Inflammatory macrophage treated with lipopolysaccharide for 1 hour (primary cell): Measurements from ENCODE around the gene ARF1.

Experiments used
- DNase-seq, 2 donors: peaks; one replicate each; pipeline ENCODE4 v3.0.0-alpha.2; 2020 to 2022

Gene ARF1

DNA sequence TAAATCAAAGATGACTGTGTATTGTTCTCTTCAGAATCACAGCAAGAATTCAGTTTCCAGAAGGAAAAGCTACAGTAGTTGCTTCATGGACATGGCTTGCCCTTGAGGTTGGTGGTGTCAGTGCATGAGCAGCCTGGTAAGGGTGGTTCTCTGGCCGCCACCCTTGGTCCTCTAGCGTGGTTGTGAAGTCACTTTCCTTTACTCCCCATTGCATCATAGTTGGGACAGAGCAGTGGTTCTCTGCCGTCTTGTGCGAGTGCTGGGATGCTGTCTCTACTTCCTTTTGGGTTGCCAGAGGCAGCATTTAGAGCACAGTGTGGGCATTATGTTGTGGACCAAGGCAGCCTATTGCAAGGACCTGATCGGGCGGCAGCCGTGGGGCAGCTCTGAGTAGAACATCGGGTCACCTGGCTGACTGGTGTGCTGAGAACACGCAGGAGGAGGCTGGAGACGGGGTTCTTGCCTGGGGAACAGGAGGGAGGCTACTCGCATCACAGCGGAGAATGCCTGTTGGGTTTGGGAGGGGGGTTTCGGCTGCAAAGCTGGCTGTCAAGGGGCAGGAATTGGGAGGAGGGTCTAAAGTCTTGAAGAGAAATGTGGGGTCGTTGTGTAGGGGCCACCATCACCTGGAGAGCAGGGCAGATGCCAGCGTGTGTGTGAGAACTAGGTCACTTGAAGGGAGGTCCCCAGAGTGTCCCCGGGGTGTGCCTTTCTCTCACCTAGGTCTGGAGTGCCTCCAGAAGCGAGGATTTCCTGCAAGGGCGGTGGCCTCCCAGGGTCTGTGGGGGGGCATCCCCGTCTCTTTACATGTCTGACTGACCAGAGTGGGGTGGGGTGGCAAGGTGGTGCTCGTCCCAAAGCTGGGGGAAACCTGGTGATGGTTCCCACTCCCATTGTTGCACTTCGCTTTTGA is 6.3 kb downstream of the ARF1 start:
- DNase-seq: peak; percentile 90 to 94

GRCh38 chr1:228089519-228090380 is 7.2 kb downstream of the ARF1 start:
- peak; percentile 47 to 57 for DNase-seq

GRCh38 chr1:228090613-228091081 is 8.1 kb downstream of the ARF1 start:
- no peak for DNase-seq

DNA sequence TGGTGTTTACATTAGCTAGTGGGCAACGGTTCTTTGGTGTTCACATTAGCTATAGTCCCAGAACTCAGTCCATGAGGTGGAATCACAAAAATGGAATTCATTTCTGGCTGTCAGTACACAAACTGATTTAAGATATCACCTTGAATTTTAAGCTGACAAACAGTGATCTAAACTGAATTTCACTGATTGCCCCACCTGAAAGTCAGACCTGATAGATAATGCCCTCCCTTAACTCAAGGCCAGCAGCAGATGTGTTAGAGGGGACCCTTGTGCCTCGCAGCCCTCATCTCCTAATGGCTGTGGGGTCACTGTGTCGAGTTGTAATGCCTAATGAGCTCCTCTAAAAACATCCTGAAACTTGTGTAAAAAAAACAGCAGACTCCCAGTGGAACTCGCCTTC is 8.6 kb downstream of the ARF1 start:
- no peak for DNase-seq

GRCh38 chr1:228092342-228093049 is 10.0 kb downstream of the ARF1 start:
- DNase-seq: no peak

DNA sequence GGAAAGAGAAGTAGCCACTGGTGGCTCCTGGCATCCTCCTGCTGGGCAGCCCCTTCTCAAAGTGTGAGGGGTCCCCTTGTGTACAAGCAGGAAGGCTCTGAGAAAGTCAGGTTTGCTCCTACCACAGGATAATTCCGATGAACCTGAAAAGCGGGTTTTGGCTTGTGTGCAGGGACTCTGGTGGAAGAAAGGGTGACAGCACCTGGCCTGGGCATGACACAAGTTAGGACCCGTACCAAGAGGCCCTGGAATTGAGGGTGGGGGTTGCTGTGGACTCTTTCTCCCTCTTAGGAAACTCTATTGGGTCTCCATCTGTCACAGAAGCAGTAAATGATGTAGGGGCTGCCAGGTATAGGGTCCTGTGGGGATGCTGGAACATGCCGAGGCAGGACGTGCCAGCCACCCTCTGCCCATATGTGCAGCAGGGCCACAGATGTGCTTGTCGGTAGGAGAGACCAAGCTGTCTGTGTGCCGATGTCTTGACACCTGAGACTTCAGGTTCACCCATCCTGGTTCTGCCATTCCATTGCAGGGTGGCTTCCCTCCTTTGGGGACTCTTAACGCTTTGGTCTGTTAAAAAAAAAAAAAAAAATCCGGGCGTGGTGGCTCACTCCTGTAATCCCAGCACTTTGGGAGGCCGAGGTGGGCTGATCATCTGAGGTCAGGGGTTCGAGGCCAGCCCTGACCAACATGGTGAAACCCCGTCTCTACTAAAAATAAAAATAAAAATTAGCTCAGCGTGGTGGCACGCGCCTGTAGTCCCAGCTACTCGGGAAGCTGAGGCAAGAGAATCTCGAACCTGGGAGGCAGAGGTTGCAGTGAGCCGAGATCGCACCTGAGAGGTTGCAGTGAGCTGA is 10.8 kb downstream of the ARF1 start:
- DNase-seq: no peak

- DNase-seq: no peak
Observed at GRCh38 chr1:228094432-228095016, 12.0 kb downstream of the ARF1 start.

GRCh38 chr1:228095161-228095560 is 12.7 kb downstream of the ARF1 start:
- no peak for DNase-seq

DNA sequence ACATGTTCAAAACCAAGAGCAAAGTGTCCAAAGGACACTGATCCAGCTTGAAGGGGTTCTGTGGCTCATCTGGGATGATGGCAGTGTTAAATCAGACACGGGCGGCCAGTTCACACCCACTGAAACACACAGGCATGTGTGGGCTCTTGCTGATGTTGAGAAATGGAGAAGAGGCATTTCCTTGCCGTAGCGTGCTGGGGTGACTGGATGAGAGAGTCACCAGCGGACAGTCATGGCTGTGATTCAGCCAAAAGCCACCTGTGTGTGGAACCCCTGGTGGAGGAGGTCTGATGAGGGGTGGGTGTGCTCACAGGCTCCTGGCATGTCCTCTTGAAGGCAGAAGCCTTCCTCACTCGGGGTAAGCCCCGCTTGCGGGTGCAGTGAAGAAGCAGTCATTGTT is 13.4 kb downstream of the ARF1 start:
- peak; percentile 48 to 81 for DNase-seq

- no peak for DNase-seq
Observed at GRCh38 chr1:228096416-228097332, 14.2 kb downstream of the ARF1 start.

DNA sequence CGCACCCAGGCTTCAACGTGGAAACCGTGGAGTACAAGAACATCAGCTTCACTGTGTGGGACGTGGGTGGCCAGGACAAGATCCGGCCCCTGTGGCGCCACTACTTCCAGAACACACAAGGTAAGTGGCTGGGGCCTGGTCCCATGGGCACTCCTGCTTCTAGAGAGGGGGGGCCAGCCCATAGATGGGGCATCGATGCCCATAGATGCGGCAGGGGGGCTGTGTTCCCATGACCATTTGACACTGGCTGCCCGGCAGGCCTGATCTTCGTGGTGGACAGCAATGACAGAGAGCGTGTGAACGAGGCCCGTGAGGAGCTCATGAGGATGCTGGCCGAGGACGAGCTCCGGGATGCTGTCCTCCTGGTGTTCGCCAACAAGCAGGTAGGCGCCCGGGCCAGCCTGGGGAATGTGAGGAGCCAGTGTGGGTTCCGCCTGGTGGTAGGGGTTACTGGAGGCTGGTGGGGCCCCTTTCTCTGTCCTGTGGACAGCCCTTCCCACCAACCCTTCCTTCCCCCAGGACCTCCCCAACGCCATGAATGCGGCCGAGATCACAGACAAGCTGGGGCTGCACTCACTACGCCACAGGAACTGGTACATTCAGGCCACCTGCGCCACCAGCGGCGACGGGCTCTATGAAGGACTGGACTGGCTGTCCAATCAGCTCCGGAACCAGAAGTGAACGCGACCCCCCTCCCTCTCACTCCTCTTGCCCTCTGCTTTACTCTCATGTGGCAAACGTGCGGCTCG is 15.0 kb downstream of the ARF1 start:
- no peak for DNase-seq

DNA sequence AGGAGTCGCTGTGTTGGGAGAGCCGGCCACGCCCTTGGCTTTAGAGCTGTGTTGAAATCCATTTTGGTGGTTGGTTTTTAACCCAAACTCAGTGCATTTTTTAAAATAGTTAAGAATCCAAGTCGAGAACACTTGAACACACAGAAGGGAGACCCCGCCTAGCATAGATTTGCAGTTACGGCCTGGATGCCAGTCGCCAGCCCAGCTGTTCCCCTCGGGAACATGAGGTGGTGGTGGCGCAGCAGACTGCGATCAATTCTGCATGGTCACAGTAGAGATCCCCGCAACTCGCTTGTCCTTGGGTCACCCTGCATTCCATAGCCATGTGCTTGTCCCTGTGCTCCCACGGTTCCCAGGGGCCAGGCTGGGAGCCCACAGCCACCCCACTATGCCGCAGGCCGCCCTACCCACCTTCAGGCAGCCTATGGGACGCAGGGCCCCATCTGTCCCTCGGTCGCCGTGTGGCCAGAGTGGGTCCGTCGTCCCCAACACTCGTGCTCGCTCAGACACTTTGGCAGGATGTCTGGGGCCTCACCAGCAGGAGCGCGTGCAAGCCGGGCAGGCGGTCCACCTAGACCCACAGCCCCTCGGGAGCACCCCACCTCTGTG is 15.9 kb downstream of the ARF1 start:
- DNase-seq: no peak

DNA sequence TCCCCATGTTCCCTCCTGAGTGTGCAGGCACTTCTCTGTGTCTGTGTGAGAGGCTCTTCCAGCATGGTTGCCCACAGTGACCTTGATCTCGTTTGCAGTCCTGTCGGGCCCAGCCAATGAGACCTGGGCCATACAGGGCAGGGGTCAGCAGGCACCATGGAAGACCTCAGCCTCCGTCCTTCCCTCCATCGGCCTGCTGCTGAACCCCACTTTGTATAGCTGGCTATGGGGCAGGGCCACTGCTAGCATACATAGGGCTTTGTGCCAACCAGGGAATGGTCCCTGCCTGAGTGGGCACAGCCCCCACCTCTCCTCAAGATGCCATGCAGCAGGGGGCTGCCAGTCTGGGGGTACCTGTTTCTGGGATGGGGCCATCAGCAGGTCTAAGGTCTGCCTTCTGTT is 16.8 kb downstream of the ARF1 start:
- no peak for DNase-seq

GRCh38 chr1:228100822-228101613 is 18.5 kb downstream of the ARF1 start:
- DNase-seq: no peak

DNA sequence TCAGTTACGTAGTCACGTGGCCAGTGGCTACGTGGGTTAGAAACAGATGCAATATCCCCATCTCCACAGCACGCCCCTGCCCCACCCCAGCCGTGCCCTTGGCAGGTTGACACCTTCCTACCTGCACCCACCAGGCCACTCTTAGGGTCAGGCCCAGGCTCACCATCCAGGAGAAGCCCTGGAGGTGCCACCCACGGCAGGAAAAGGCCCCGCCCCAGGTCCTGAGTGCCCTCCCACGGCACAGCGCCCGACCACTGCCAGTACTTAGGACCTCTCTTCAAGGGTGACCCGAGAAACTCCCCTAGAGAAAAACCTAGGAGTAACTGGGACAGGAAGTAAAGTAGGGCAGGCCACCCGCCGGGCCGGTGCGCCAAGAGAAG is 19.1 kb downstream of the ARF1 start:
- no peak for DNase-seq

GRCh38 chr1:228101994-228102790 is 19.7 kb downstream of the ARF1 start:
- DNase-seq: no peak

GRCh38 chr1:228102791-228103620 is 20.5 kb downstream of the ARF1 start, which contains the start of gene C1orf35:
Gene C1orf35 (minus strand): TSS chr1:228103325. CDS start chr1:228103227, 98 bp downstream.
- peak; percentile 86 to 94 for DNase-seq
